ENCODE measurements around the gene CENPB.
"Not testable (repeated sequence)": the region's sequence is repeated elsewhere in the genome, so short reads cannot be mapped to it uniquely, and the experiment has no call there.

Gene CENPB, protein sequence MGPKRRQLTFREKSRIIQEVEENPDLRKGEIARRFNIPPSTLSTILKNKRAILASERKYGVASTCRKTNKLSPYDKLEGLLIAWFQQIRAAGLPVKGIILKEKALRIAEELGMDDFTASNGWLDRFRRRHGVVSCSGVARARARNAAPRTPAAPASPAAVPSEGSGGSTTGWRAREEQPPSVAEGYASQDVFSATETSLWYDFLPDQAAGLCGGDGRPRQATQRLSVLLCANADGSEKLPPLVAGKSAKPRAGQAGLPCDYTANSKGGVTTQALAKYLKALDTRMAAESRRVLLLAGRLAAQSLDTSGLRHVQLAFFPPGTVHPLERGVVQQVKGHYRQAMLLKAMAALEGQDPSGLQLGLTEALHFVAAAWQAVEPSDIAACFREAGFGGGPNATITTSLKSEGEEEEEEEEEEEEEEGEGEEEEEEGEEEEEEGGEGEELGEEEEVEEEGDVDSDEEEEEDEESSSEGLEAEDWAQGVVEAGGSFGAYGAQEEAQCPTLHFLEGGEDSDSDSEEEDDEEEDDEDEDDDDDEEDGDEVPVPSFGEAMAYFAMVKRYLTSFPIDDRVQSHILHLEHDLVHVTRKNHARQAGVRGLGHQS

DNA sequence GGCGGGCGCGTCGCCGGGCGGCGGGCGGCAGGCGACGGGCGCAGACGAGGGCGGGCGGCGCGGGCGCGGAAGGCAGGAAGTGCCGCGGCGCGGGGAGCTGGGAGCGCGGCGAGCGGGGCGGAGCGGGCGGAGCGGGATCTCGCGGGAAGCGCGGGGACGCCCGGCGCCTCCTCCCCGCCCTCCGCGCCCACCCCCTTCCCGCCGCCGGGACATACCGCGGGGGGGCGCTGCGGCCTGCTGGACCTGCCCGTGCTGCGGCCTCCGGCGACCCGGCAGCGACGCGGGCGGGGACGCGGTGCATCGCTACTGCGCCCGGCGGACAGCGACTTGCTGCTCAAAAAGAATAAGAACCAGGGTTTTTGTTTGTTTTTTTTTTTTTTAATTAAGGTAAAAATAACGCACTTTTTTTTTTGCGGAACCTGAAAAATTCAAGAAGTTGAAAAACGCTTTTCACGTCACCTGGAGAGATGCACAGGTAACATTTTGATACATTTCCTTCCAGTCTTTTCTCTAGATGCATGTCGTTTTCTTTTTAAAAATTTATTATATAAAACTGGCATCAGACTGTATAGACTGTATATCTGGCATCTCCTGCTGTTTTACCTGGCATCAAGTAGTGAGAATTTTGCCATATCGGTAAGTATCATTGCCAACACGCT, at the start of gene CENPB:
CENPB (minus strand) TSS at position 76 of the 659 bp plus-strand sequence. CDS start 257 bp downstream, outside the sequence.
- DNase-seq, result peak; percentile 91

- no peak for DNase-seq
Observed at GRCh38 chr20:3836132-3836531, 49.6 kb upstream of the CENPB start.

GRCh38 chr20:3829891-3830290, 43.4 kb upstream of the CENPB start:
- DNase-seq, result not testable (repeated sequence)

GRCh38 chr20:3828798-3829197, 42.3 kb upstream of the CENPB start:
- DNase-seq, result no peak

DNA sequence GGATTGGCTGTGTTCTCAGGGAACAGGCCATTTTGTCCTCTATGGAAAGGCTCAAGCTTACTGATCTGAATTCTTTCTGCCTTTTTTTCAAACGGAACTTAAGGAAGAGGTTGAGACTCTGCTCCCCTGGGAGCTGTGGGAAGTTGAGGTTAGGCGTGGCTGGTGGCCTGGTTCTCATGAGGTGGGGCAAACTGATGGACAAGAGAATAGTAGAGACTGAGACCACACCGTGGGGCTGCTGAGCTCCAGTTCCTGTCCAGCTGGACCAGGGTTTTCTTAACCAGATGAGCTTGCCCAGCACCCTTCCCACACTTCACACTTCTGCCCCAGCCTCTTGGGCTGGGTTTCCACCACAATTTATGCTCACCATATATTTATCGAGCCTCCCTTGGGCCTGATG, 39.9 kb upstream of the CENPB start:
- no peak for DNase-seq

DNA sequence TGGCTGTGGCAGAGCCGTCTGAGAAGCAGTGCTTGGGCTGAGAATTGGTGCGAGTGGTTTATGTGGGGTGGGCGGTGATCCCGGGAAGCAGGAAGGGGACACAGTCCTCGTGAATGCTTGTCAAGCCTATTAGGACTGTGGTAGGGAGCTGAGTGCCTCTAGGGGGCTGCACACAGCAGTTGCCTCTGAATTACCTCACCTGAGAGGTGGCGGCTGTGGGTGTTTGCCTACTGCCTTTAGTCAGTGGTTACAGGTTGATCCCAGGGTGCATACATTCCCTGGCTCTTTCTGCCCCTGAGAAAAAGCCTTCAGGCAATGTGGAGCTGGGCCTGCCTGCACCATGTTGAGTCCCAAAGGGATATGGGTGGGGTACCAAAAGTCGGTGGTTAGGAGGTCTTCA, 39.0 kb upstream of the CENPB start:
- no peak for DNase-seq

DNA sequence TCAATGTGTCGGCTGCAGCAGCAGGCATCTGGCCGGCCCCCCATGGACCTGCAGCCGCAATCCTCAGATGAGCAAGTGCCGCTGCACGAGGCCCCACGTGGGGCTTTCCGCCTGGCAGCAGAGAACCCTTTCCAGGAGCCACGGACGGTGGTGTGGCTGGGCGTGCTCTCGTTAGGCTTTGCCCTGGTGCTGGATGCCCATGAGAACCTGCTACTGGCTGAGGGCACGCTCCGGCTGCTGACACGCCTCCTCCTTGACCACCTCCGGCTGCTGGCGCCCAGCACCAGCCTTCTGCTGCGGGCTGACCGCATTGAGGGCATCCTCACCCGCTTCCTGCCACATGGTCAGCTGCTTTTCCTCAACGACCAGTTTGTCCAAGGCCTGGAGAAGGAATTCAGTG, 37.3 kb upstream of the CENPB start:
- DNase-seq, result no peak

- DNase-seq, result no peak
Observed at GRCh38 chr20:3821996-3822395, 35.5 kb upstream of the CENPB start.

- no peak for DNase-seq
Observed at GRCh38 chr20:3820901-3821727, 34.6 kb upstream of the CENPB start.

- peak; percentile 93 for DNase-seq
Observed at GRCh38 chr20:3820048-3820900, 33.7 kb upstream of the CENPB start, which contains the start of gene AP5S1. Gene AP5S1, plus strand, starts transcription at chr20:3820547. Its CDS starts 1,571 bp downstream, at chr20:3822118.

DNA sequence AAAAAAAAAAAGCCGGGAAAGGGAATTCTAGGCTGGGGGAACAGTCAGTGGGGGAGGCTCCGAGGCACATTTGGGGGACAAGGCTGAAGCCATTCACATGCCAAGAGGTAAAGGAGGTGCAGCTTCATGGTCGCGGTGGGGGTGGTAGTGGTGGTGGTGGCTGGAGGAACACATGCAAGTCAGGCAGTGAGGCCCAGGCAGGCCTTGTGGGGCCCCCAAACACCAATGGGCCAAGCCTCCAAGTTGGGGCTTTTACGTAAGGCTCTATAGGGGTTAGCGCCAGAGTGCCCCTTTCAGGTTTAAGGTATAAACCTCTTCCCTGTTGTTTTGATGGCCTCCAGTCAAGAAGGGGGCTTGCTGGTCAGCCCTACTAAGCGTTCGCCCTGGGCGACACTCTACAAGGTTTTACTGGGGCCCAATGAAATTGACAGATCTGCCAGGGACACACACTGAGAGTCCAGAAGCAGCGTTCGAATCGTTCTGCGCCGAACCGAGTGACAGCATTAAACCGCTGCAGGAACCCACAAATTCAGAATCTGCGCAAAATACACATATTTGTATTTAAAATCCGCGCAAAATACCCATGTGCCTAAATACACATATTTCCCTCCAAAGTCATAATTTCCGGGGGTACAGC, 33.0 kb upstream of the CENPB start:
- DNase-seq, result peak; percentile 32

DNA sequence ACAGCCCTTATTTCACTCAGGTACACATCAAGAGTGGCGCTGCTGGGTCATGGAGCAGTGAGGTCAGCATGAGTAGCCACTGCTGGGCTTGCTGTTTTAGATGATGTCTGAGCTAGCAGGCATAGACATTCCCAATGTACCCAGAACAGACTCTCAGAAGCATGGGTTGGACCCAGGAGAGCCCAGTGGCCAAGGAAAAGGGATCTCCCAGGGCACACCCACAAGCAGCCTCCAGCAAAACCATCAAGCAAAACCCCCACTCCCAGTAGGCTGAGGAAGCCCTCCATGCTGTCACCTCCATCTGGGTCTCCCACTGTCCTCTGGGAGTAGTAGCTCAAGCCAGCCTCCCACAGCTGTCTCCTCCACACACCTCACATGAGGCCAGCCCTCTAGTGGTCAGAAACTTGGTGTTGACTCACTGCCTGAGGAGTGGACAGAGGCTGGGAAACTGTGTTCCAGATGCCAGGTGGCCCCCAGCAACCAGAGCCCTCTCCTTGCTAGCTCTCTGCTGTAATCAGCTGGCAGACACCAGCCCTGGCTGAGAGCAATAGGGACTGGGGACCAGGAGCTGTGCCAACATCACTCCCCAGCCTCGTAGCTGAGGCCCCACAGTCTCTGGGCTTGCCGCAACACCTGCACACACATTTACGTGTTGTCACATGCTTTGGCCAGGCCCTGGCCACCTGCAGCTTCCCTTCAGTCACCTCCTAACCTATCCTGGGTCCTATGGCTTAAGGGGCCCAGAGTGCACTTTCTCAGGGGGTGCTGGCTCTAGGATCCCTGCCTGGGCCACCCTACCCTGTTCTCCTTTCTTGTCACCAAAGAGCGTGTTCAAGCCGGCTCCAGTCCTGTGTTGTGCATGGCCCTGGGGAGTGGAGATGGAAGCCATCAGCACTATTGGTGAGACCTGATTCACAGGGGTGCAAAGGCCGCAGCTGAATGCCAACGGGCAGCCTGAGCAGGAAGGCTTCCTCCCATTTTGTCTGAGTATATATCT, 31.9 kb upstream of the CENPB start:
- DNase-seq, result no peak

GRCh38 chr20:3815703-3816315, 29.3 kb upstream of the CENPB start:
- DNase-seq, result peak; percentile 36

DNA sequence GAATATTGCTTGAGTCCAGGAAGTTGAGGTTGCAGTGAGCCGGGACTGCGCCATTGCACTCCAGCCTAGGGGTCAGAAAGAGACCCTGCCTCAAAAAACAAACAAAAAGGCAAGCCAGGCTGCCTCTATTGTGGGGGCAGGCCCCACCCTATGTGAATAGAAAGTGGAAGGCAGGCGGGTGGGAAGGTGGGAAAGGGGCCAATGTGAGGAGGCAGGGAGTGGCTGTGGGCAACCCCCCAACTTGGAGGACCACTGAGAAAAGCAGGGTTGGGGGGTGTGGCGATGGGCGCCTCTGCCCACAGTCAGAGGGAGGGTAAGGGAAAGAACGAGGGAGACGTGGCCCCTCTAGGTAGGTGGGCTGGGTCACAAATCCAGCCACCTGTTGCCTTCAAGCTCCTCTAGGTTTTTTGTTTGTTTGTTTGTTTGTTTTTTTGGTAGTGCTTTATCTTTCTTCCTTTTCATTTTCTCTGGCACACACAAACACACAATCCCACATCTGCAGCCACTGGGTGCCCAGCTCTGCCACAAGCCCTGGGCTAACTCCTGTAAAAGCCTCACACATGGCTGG, 28.5 kb upstream of the CENPB start:
- DNase-seq, result no peak

DNA sequence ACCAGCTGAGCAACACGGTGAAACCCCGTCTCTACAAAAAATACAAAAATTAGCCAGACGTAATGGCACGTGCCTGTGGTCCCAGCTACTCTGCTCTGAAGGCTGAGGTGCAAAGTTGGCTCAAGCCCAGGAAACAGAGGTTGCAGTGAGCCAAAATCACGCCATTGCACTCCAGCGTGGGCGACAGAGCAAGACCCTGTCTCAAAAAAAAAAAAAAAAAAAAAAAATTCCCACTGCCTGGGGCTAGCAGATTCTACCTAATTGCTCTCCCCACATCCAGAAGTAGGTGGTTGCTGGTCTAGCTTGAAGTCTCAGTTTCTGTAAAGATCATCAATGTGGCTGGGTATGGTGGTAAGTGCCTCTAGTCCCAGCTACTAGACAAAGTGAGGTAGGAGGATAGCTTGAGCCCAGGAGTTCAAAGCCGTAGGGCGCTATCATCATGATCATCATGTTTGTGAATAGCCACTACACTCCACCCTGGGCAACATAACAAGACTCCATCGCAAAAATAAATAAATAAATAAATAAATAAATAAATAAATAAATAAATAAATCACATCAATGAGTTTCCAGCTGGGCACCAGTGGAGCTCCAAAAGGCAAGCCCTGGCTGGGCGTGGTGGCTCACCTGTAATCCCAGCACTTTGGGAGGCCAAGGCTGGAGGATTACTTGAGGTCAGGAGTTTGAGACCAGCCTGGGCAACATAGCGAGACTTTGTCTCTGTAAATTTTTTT, 27.5 kb upstream of the CENPB start:
- DNase-seq, result peak; percentile 44

- DNase-seq, result no peak
Observed at GRCh38 chr20:3812975-3813847, 26.7 kb upstream of the CENPB start.

GRCh38 chr20:3812259-3812681, 25.7 kb upstream of the CENPB start:
- no peak for DNase-seq
